Stimulated activated CD4-positive, alpha-beta T cell treated with anti-CD3 and anti-CD28 coated beads, Interleukin-2, amount 100 ng/mL, for 24 hours (primary cell): ENCODE results near the gene CHKA.

Experiments
- DNase-seq, 2 donors: peaks; one replicate each; pipeline ENCODE4 v3.0.0-alpha.2; 2020

The CHKA gene

DNA sequence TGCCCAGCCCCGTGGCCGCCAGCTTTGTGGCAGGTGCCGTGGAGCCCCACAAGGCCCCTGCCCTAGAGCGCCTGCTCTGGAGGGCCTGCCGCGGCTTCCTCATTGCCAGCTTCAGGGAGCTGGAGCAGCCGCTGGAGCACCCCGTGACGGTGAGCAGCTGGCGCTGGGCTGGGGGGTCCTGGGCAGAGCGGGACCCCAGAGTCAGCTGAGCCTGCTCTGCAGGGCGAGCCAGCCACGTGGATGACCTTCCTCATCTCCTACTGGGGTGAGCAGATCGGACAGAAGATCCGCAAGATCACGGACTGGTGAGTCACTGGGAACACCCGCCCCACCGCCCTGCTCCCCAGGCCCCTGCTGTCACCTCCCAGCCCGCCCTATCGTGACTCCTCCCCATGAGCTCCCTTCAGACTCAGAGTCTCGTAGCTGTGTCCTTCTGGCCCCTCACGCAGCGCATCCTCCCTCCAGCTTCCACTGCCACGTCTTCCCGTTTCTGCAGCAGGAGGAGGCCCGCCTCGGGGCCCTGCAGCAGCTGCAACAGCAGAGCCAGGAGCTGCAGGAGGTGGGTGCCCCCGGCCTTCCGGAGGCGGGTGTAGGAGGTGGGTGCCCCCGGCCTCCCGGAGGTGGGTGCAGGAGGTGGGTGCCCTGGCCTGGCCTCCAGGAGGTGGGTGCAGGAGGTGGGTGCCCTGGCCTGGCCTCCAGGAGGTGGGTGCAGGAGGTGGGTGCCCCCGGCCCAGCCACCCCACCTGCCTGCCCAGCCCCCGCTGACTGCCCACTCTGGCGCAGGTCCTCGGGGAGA is 77.6 kb downstream of the CHKA start:
- no peak for DNase-seq

DNA sequence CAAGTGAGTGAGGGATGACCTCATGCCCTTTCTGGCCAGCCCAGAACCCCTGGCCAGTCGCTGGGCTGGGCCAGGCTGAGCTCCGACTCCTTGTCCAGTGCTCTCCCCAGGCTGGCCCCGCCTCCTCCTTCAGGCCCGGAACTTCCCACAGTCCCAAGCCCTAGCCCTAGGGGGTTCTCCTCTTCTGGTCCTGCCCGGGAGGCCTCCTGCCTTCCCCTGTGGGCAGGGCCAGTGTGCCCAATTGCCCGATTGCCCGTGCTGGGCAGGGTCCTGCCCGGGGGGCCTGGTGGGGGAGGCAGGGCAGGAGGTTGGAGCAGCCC is 78.2 kb downstream of the CHKA start:
- no peak for DNase-seq

DNA sequence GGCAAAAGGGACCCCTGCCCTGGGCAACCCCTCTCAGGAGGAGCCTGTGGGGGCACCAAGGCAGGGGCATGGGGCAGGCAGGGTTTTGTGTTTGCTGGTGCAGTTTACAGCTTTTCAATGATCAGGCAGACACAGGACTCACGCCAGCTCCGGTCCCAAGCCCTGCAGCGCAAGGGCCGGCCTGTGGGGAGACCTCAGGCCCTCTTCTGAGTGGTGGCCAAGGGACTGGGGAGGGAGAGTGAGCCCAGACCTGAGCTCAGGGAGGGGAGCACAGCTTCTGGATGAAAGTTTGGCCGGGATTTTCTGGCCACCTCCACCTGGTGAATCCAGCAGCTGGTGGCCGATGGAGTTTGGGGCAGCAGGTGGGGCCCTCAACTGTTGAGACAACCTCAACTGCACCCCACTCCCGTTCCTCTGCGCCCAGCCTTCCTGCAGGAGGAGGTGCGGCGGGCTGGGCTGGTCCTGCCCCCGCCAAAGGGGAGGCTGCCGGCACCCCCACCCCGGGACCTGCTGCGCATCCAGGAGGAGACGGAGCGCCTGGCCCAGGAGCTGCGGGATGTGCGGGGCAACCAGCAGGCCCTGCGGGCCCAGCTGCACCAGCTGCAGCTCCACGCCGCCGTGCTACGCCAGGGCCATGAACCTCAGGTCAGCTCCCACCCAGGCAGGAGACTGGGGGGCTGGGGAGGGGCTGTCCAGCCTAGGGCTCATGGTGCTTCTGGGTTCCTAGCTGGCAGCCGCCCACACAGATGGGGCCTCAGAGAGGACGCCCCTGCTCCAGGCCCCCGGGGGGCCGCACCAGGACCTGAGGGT is 78.8 kb downstream of the CHKA start:
- no peak for DNase-seq

DNA sequence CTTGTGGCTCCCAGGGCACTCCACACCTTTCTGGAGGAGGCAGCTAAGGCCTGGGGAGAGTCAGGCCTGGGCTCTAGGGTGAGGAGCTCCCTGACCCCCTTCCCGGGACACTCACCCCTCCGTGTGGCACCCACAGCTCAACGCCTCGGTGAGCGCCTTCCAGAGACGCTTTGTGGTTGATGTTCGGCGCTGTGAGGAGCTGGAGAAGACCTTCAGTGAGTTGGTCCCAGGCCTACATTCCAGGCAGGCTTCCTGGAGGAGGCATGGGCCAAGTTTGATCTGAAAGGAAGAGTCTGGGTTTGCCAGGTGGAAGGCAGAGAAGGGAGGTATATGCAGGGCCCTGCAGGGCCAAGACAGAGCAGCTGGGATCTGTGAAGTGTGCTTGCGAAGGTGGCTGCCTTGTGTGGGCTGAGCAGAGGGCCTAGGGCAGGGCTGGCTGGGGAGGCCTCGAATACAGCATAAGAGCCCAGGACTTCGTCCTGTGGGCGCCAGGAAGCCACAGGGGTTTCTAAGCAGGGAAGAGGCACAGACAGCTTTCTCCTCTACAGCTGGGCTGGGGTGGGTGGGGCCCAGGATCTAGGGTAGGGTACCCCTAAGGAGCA is 79.5 kb downstream of the CHKA start:
- no peak for DNase-seq

DNA sequence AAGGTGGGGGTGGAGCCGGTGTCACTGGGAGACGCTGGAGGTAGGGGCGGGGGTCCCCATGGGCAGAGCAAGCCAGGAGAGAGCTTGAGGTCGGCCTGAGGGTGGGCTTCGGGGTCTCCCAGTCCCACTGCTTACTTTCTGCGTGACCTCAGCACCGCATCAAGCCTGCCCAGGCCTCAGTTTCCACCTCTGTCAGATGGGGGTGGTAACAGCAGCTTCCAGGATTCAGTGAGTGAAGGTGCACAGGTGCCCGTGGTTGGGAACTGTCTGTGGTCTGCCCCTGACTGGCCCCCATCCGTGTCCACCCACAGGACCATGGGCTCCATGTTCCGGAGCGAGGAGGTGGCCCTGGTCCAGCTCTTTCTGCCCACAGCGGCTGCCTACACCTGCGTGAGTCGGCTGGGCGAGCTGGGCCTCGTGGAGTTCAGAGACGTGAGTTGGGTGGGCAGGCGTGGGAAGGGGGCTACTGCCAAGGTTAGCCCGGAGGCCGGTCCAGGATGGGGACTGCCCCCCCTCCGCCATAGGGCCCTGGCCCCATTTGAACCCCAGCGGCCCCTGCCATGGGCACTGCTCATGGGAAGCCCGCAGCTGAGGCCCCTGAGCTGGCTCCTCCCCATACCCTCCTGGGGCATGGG is 80.1 kb downstream of the CHKA start:
- no peak for DNase-seq

DNA sequence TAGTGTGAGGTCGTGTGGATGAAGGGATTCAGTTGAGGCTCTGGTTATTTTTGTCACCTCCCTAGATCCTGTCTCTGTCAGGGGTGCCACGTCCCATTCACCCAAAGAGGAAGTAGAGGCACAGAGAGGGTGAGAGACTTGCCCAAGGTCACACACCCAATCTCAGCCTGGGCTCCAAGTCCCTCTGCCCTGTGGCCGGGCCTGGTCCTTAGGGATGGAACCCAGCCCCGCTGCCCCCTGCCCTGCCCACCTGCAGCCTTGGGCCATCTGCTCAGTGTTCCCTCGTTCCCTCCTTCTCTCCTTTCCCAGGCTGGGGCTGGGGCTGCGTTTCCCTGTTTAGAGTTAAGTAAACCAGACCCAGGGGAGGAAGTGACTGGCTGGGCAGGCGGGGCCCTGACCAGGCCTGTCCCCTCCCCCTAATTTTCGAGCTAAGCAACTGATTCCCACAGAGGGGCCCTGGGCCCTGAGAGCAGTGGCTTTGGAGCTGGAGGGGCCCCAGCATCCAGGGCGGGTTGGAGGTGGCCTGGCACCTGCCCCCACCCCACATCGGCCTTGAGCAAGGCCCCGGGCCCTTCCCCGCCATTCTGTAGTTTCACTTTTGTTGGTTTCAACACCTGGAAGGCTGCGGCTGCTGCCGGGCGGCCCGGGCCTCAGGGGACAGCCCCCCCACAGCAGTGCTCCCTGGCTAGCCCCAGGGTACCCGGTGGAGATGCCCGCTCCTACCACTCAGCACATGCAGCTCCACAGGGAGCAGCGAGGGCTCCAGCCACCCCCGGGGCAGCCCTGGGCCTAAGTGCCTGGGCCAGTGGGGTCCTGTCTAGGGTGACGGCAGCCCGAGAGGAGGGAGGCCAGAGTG is 80.9 kb downstream of the CHKA start:
- peak; percentile 47 to 64 for DNase-seq

DNA sequence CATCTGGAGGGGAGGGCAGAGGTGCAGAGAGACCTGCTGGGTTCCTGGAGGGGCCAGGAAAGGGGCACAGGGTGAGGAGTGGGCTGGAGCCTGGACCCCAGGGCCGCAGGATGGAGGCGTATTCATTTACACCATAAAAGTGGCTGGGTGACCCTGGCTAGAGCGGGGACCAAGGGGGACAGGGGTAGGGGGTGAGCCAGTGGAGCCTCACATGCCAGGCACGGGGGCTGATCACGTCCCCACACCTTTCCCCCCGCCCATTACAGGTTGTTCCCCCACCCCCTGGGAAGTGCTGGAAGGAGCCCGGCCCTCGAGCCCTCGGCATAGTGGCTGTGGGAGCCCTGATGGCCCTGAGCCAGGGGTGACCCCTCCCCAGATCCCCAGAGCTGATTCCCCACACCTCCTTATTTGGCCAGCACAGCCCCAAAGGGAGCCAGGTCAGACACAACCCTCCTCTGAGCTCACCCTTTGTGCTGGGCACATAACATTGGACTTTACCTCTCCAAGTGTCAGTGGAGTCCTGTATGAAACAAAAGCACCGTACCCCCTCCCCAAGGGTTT is 81.6 kb downstream of the CHKA start:
- DNase-seq: no peak

DNA sequence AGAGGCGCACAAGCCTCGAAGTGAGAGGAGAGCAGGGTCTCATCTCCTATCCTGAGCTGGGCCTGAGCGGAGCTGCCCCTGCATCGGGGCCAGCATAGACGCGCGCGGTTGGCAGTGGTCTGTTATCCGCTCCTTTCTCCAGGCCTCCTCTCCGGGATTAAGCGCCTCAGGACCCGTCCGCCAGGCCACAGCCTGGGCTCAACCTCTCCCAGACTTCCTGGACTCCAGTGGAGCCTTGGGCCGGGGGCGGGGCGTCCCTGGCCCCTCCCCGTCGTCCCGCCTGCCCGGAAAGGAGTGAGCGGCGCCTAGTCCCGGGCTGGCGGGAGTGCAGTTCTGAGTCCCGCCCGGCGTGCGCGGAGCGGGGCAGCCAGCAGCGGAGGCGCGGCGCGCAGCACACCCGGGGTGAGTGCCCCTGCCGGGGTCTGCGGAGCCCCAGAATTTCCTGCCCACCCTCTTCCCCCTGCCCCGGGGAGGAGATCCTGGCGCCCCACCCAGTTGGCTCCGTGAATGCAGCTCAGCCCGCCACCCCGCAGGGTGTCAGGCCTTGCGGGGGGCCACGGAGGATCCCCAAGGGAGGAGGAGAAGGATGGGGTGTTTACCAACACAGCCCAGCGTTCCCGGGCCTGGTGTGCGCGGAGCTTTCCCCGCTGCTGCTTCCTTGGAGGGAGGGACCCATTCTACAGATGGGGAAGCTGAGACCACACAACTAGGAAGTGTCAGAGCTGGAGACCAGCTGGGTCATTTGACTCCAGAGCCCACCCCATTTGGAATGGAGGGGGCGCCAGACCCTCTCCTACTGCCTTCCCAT is 82.3 kb downstream of the CHKA start, which contains the start of gene TCIRG1:
TCIRG1 (plus strand) TSS at position 308 of the 808 bp plus-strand sequence. CDS start 2,247 bp downstream, outside the sequence.
- DNase-seq: peak; percentile 73 to 82

DNA sequence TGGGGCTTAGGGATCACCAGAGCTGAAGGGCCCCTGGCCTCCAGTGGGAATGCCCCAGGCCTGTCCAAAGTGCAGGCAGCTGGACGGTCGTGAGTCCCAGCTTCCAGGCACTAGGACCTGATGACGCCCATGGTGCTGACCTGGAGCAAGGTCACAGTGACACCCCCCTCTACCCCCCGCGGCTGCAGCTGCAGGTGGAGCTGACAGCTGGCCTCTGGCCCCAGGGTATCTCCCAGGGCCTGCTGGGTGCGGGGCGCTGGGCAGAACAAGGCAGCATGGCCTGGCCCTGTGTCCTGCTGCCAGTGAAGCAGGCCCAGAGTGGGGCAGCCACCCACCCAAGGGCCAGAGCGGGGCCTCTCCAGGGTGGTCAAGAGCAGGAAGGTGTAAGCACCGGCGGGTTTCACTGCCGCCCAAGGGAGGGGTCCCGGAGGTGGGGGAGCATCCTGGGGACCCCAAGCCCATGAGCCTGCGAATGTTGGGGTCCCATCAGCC is 82.9 kb downstream of the CHKA start:
- DNase-seq: no peak

DNA sequence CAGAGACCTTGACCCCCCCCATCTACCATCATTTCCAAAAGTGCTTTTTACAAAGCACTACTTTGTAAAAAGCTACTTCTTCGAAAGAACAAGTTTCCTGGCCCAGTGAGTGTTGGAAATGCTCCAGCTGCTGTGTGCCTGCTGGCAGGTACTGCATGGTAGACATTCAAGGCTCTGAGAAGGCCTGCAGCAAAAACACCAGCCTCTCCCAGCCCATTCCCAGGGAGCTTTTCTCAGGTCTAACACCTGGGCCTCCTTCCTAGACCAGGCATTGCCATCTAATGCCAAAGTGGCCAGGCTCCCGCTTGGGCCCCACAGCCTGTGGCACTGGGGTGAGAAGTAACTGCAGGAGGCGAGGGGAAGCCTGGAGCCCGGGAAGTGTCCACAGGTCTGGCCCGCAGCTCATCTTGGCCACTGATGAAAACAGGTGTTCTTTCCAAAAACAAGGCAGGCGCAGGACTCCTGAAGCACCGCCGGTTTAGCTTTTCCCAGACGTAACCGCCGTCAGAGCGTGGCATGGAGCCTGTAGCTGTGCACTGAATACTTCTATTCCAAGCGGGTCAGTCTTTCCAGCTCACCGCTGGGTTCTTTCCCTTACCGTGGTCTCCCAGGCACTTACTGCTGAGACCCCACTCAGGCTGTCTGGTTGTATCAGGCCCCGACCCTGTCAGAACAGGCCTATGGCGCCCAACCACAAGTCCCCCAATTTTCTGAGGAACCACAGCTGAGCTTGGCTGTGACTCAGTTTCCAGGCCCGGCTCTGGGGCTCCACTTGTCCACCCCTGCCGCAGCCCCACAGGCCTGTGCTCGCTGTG is 83.6 kb downstream of the CHKA start:
- no peak for DNase-seq

DNA sequence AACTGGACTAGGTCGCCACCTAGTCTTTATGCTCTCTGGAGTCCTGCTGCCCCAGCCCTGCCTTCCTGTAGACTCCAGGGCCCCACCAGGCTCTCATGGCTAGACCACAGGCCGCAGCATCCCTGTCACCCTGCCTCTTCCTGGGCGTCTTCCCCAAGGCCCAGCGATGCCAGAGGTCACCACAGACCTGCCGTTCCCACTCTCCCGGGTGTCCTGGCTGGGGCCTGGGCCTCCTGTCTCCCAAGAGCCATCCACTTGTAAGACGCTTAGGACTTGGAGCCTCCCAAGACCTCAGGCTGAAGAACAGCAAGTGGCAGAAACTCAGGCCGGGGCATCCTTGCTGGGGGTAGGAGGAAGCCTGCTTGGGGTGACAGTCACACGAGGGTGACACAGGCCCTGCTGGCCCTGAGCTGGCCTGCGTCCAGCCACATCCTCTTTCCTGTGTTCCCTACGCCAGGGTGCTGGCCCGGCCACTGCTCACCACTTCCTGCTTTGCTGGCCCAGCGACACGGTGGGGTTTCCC is 84.4 kb downstream of the CHKA start:
- no peak for DNase-seq

DNA sequence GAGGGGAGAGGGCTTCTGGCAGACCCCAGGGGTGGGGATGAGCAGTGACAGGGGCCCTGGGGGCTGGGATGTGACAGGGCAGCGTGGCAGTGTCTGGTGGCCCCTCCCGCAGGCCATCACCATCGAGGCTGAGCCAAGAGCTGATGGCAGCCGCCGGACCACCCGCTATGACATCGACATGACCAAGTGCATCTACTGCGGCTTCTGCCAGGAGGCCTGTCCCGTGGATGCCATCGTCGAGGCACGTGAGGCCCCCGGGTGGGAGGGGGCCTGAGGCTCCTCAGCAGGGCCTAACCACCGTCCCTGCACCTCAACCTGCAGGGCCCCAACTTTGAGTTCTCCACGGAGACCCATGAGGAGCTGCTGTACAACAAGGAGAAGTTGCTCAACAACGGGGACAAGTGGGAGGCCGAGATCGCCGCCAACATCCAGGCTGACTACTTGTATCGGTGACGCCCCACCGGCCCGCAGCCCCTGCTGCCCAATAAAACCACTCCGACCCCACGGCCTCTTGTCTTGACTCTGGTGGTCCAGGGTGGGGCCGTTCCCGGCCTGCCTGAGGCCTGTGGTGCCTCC is 85.0 kb downstream of the CHKA start:
- no peak for DNase-seq

DNA sequence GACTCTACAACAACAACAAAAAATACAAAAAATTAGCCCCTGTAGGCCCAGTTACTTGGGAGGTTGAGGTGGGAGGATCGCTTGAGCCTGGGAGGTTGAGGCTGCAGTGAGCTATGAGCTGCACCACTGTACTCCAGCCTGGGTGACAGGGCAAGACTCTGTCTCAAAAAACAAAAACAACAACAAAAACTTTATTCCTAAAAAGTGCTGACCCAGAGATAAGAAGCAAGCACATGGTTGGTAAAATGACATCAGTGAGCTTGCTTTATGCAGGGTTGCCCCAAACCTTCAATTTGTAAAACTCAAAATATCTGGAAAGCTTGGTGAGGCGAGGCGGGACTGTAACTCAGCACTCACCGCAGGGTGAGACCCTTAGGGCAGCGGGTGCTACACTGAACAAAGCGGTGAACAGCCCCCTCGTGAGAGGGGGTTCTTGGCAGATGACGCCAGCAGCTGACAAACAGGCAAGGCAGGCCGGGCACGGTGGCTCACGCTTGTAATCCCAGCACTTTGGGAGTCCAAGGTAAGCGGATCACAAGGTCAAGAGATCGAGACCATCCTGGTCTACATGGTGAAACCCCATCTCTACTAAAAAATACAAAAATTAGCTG is 85.8 kb downstream of the CHKA start:
- no peak for DNase-seq

DNA sequence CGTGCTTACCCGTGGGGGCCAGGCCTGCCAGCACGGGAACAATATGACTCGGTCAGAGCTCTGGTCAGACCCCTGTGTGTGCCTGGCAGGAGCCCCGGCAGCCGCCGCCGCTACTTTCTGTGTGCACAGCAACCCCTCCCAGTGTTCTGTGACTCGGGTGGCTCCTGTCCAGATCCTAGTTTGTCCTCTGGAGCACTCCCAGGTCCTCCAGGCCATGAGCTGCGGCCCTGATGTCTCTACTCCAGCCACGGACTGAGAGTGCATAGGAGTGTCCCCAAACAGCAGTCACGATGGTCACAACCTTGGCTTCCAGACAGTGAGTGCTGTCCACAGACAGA is 87.5 kb downstream of the CHKA start:
- DNase-seq: no peak

DNA sequence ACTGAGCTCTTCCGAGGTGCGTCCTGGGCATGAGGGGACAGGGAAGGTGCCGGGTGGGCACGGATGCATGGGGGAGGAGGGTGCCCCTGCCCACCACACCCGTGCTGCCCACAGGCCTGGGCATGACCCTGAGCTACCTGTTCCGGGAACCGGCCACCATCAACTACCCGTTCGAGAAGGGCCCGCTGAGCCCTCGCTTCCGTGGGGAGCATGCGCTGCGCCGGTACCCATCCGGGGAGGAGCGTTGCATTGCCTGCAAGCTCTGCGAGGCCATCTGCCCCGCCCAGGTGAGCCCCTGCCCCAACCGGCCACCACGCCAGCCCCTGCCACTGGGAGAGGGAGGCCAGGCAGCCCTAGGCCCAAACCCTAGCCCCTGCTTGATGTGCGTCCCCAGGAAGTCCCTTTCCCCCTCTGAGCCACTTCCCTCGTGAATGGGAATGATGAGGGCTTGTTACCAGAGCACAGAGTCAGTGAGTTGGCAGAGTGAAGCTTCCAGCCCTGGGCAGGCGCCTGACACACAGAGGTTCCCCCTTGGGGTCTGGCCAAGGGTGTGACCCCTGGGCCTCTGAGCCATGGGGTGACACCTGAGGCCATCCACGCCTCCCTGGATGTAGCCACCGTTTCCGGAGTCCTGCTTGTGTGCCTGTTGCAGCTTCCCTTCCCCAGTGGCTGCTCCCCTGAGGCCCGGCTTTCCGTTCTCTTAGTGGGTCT is 88.0 kb downstream of the CHKA start:
- DNase-seq: no peak

DNA sequence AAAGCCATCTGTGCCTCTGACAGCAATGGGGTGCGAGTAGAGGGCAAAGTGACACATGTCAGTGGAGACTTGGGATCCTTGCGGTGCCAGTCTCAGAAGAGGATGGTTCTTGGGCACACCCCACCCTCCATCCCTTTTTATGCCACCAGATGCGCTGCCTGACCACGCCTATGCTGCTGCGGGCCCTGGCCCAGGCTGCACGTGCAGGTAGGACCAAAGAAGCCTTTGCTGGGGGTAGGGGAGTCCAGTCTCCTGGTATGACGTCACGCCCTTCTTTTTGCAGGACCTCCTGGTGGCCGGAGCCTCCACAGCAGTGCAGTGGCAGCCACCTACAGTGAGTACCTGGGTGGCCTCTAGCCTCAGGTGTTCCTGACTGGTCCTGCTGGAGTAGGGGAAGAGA is 89.2 kb downstream of the CHKA start:
- no peak for DNase-seq

DNA sequence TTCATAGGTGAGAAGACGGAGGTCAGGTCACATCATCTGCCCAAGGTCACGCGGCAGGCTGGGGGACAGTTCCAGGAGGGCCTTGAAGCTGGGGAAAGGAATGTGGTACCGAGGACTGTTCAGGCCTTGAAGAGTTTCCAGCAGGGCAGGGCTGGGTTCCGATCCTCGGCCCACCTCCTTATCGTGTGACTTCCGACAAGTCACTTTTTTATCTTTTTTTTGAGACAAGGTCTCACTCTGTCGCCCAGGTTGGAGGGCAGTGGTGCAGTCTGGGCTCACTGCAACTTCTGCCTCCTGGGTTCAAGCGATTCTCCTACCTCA is 90.1 kb downstream of the CHKA start:
- DNase-seq: no peak

DNA sequence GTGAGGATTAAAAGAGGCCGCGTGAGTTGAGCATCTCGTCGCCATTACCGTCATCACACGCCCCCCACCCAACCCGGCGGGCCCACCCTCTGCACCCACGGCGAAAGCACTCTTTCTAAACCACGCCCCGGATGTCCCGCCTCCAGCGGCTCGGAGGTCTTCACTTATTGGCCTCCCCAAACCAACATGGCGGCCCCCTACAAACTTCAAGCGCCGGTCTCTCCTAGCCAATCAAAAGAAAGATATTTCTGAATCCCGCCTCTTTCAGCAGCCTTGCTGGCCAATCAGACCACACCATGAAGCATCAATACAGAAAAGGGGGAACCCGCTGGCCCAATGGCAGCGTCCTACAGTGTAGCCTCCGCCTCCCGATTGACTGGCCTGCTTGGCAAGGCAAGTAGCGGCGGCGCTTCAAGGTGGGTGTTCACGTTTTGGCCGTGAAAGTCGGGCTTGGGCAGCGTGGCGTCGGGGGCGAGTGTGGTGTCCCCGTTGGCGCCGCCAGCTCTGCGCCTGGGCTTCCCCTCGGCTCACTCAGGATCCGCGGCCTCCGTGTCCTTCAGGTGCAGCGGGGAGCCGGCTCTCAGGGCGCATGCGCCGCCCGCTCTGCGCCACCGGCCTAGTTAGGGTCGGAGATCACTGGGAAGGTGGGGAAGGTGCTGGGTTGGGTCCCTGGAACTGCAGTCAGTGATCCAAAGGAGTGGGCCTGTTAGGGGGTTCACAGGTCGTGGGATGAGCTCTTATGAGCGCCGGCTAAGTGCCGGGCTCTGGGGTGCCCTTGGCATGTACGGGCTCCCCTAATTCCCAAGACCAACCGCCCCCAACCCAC is 90.7 kb downstream of the CHKA start, which contains the start of gene NDUFS8:
NDUFS8 (plus strand) TSS at position 364 of the 826 bp plus-strand sequence. CDS start 1,471 bp downstream, outside the sequence.
- peak; percentile 98 to 99 for DNase-seq
